ENCODE data around the gene HOXB3. TPM values are rescaled to one million over a fixed set of nuclear protein-coding genes. Genes with fewer than 3 reads are reported as not detected.

HOXB3 gene
- total RNA-seq, 1 experiment from 2014 or later = 6.0 TPM

- Histone ChIP-seq H3K9ac (ENCODE audit: low read length) (peak overlapping the region; percentile 68), H2AFZ (ENCODE audit: low read length) (peak overlapping the region; percentile 71), H3K79me2 (ENCODE audit: low read length) (no peaks in the 10 kb centered on the region; the same call in 1 of the 2 replicates), H3K9me3 (ENCODE audit: low read length) (no peaks in the 10 kb centered on the region), H3F3A (ENCODE audit: low read length, unreplicated experiment) (no peaks in the 10 kb centered on the region), H3K9me2 (replicated peaks; ENCODE audit: low read length) (no peaks in the 10 kb centered on the region), H3K27ac (ENCODE audit: low read length) (peak overlapping the region; percentile 35; the same call in 1 of the 2 replicates), H3K4me1 (ENCODE audit: insufficient read depth, low read length) (peaks cover 25% of the 10 kb centered on the region), H3K27me3 (ENCODE audit: low read length) (no peaks in the 10 kb centered on the region), H3K4me3 (ENCODE audit: low read length) (peak overlapping the region; percentile 67), H3K4me2 (ENCODE audit: low read length) (peak overlapping the region; percentile 92), H3K36me3 (ENCODE audit: low read depth, low read length) (no peaks in the 10 kb centered on the region), H4K20me1 (ENCODE audit: low read length) (no peaks in the 10 kb centered on the region)
- CTCF ChIA-PET = interaction anchor here (0.6 to 1.1 kb wide), 4 partner anchors 50 to 420 kb away, joined by 4 to 10 read pairs (median 5); no protein-coding TSS in a partner anchor
- intact Hi-C loops (cut with micrococcal nuclease) = loop anchor here (5.0 kb wide), 1 partner anchor 58 kb away; no protein-coding TSS in a partner anchor
- BruUV-seq (replicated peaks) = no TSS peak
- DNase-seq (peak; percentile 72), ATAC-seq (peak; percentile 72)
- no peak for TF ChIP-seq EZH2phosphoT487 (IDR thresholded peaks at IDR 0.05; ENCODE audit: borderline replicate concordance, low read length)
- TF ChIP-seq CTCF (conservative IDR thresholded peaks at IDR 0.05; ENCODE audit: low read depth, low read length) = no peak
- no peak for TF ChIP-seq EZH2 (IDR thresholded peaks at IDR 0.05; ENCODE audit: low read length, unreplicated experiment)
- POLR2A ChIA-PET (ENCODE audit: unreplicated experiment) = interaction anchor here (0.5 to 0.6 kb wide), 2 partner anchors 16 to 507 kb away, joined by 3 to 9 read pairs; no protein-coding TSS in a partner anchor
These were observed 34.5 kb downstream of the HOXB3 start for GRCh38 chr17:48555258-48556228.

DNA sequence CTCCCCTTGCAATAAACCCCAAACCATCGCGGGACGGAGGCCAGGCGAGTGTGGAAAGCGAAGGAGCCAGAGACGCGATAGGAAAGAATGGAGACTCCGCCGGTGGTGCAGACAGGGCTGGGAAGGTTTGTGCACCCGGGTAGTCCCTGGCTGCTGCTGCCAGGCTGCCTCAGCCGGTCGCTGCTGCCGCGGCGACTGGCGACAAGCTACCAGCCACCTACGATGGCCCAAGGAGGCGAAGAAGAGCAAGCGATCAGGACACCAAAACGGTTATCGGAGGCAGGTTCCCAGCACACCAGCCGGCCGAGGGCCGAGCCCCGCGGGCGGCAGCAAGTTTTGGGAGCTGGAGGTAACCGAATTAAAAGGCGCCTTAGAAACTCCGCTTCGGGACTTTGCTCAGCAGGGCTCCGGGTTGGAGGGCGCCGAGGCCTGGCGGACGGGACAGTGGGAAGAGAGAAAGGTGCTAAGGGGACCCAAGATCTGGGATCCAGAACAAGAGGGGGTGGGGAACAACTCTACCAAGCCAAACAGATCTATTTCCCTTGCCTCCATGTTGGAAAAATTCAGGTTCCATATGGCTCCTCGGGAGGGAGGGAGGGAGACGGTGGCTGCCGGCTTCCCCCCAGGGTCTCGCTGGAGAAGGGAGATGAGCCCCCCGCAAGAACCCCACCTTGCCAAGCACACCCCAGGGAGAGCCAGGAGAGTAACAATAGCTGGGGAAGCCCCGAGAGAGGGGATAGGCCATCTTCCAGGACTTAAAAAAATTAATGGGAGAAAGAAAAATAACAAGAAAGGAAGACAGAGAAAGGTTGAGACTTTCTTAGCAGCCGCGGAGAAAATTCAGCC, 35.4 kb downstream of the HOXB3 start:
- Histone ChIP-seq H3K27me3 (ENCODE audit: low read length) (no peaks in the 10 kb centered on the region), H3K4me2 (ENCODE audit: low read length) (peak overlapping the region; percentile 92), H3K27ac (ENCODE audit: low read length) (0 out of 2 replicates have a peak overlapping the region, but pooled peaks have one; percentile 8), H3K36me3 (ENCODE audit: low read depth, low read length) (no peaks in the 10 kb centered on the region), H4K20me1 (ENCODE audit: low read length) (no peaks in the 10 kb centered on the region), H3F3A (ENCODE audit: low read length, unreplicated experiment) (no peaks in the 10 kb centered on the region), H3K4me3 (ENCODE audit: low read length) (peak overlapping the region; percentile 67; the same call in 1 of the 2 replicates), H3K9ac (ENCODE audit: low read length) (peak overlapping the region; percentile 68), H2AFZ (ENCODE audit: low read length) (peak overlapping the region; percentile 70), H3K4me1 (ENCODE audit: insufficient read depth, low read length) (peaks cover 25% of the 10 kb centered on the region), H3K9me2 (replicated peaks; ENCODE audit: low read length) (no peaks in the 10 kb centered on the region), H3K79me2 (ENCODE audit: low read length) (no peaks in the 10 kb centered on the region; the same call in 1 of the 2 replicates), H3K9me3 (ENCODE audit: low read length) (no peaks in the 10 kb centered on the region)
- intact Hi-C loops (cut with micrococcal nuclease) = loop anchor here (5.0 kb wide), 1 partner anchor 57 kb away; no protein-coding TSS in a partner anchor
- TSS peak; percentile 30 for BruUV-seq (replicated peaks)
- POLR2A ChIA-PET (ENCODE audit: unreplicated experiment) = interaction anchor here (0.5 kb wide), 1 partner anchor 506 kb away, joined by 9 read pairs; no protein-coding TSS in a partner anchor
- TF ChIP-seq CTCF (conservative IDR thresholded peaks at IDR 0.05; ENCODE audit: low read depth, low read length) = no peak
- TF ChIP-seq EZH2phosphoT487 (IDR thresholded peaks at IDR 0.05; ENCODE audit: borderline replicate concordance, low read length) = no peak
- no peak for TF ChIP-seq EZH2 (IDR thresholded peaks at IDR 0.05; ENCODE audit: low read length, unreplicated experiment)
- CTCF ChIA-PET = interaction anchor here (0.8 to 1.1 kb wide), 2 partner anchors 53 to 203 kb away, joined by 4 to 5 read pairs; no protein-coding TSS in a partner anchor
- DNase-seq (no peak), ATAC-seq (no peak)
